Liver (tissue), 3 donors: Measurements from ENCODE around the gene EPC1.

ENCODE experiments used
- CTCF ChIP-seq: fragments of 150-350 bp; IDR thresholded peaks from 2 replicates; pipeline ENCODE4 v1.5.1; 2017; ENCODE audit warnings: improper control_type of control experiment, low read depth, low read length; ENCODE audit not compliant: missing input control
- RAD21 ChIP-seq, 2 donors: IDR thresholded peaks; 2 replicates each; pipeline ENCODE4 v1.6.1; 2016; ENCODE audit warnings: antibody characterized with exemption in 2 of 2, mild to moderate bottlenecking in 2 of 2
- RXRA ChIP-seq, 2 donors: IDR thresholded peaks; 2 replicates each; pipeline ENCODE4 v1.6.1; 2017 to 2018; ENCODE audit warnings: antibody characterized with exemption in 2 of 2, mild to moderate bottlenecking in 1 of 2
- donor health status: healthy.
- donor health status: healthy.

- TF ChIP-seq RAD21 (IDR thresholded peaks at IDR 0.05) (no peak), RXRA (IDR thresholded peaks at IDR 0.05) (no peak), CTCF (no peak)
Measured at GRCh38 chr10:32307609-32308008, 39.3 kb downstream of the EPC1 start.
